DLD1 (cell line): ENCODE data around the gene KRT13.

Source experiments
- in situ Hi-C: cut with HindIII; loops from 2 replicates; pipeline ENCODE4 v1.10.0; 2017; ENCODE audit warnings: low sequenced_read_pairs

KRT13 gene

DNA sequence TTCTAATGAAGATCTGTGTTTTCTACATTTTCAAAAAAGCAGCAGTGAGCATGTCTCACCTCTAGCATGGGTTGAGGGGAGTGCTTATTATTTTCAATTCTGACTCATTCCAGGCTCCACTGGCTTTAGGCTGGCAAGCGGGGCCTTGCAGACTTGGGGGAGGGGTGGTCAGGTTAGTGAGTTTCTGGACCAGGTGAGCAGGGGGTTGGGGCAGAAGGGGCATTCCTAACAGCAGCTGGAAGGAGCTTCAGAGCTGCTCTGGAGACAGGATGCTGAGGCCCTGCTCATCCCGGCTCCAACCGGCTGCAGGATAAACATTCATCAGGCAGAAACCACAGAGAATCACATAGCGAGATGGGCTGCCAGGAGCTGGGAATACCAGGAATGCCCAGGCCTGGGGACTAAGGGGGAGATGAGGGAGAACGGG, 33.2 kb upstream of the KRT13 start:
- in situ Hi-C loops: no loop called here

DNA sequence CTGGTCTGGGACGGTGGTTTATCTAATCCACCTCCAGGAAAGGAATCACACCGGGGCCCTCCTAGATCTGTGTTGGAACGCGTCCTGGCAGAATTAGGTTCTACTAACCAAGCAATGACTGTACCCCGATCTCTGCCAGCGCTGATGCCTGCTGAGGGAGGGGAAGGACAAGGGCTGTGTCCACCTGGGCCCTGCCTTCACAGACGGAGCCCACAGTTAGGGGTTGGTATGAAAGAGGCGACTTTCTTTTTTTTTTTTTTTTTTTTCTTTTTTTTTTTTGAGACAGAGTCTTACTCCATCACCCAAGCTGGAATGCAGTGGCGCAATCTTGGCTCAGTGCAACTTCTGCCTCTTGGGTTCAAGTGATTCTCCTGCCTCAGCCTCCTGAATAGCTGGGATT, 32.6 kb upstream of the KRT13 start:
- in situ Hi-C loops: no loop called here

DNA sequence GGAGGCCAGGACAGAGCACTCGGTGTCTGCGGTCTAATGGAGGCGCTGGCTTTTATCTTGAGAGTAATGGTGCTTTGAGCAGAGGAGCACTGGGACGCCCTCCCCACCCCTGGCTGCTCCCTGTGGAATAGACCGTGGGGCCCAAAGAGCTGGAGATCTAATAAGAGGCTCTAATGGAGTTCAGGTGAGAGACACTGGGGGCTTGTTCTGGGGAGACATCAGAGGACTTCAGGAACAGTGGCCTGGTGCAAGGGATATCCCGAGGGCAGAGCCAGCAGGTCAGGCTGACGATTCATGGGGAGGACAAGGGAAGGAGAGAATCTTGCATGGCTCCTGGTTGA, 32.2 kb upstream of the KRT13 start:
- in situ Hi-C loops: no loop called here

DNA sequence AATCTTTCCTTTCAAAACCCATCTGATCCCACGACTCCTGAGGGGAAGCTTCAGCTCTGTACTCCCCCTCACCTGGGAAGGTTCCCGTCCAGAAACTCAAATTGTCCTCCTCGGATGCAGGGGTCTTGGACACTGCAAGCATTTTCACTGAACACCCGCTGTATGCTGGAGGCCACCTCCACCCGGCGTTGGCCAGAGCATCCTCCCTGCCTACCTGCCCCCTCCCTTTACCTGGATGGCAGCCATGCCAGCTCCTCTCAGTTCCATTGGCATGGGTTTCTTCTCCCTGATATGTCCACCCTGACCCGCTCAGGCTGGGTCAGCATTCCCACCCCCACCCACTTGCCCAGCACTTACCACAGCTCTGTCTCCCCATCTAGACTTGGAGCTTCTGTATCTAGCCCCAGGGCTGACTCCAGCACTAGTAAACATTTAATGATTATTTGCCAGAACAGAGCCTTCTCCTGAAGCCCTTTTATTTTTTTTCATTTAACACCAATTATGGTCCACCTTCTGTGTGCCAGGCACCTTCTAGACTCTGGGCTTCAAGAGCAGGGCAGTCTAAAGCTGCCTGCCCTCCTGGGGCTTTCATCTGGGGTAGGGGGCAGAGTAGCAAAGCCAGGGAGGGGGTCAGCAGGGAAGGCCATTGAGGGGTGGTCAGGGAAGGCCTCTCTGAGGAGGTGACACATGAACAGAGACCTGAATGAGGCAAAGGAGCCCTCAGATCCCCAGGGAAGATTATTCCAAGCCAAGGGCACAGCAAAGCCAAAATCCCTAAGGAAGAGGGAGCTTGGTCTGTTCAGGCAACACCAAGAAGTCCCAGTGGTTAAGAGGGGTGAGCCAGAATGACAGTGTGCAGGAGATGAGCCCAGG, 31.6 kb upstream of the KRT13 start:
- in situ Hi-C loops: no loop called here

DNA sequence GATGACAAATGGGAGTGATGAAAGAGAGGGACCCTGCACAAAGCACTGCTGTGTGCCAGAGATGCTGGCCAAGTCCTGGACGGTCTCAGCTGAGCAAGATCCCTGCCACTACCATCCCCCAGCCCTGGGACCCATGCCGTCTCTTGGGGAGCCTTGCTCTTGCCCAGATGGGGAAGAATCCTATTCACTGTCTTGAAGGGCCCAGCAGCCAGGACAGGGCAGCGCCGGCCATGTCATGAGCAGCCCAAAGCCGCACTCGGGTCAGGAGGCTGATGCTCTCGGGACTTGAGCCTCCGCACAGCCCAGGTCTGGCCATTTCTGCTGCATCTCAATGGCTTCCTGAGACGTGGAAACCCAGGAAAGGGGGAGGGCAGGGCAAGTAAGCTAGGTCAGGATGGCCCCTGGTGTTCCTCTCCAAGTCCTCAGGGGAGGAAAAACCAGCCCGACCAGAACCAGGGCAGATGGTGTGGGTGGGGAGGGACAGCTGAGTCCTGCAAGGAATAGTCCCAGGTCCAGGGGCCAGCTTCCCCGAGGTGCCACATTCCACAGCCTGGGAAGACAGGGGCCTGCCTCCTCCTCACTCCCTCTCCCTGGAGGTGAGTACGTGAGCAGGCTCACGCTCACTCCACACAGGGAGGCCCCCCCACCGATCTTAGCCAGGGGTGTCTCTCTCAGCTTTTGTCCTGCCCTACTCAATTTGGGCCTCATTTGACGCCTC, 30.5 kb upstream of the KRT13 start:
- in situ Hi-C loops: no loop called here

DNA sequence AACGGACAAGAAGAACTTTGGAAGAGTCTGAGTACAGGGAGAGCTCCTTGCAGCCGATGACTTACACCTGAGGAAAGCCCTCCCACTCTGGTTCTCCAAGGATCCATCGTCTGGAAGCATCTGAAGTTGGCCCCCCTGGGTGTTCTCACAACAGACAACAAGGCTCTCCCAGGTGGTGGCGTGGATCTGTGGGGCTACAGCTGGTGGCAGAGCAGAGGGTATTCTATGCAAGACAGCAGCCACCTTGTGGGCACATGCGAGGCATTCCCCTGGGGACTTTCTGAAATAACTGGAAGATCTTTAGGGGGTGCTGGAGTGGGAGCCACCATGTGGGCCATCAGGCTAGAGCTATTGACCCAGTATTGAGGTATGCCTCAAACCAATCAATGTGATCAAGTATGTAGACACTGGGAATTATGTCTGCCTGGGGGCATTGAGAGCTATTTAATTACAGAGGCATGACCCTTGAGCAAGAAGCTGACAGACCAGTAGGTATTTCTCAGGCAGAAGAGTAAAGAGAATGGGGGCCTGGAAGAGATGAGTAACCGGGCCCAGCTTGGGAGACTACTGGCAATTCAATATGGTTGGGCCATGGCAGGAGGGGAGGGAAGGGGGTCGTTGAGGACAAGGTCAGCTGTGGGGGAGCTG, 29.6 kb upstream of the KRT13 start:
- in situ Hi-C loops: no loop called here

DNA sequence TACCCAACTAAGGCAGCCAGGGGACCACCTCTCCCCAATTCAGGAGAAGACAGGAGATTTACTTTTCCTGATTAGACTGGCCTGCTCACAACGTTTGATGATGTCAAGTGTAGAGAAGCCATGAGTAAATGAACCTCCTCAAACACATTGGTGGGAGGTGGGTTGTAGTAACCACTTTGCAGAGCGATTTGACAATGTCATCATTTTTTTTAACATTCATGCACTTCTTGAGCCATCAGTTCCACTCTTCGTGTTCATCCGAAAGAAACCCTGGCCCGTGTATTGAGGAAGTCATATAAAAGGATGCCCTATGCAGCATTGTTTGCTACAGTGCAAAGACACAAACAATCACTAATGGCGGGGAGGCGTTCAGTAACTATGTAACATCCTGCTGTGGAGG, 28.2 kb upstream of the KRT13 start:
- in situ Hi-C loops: no loop called here

DNA sequence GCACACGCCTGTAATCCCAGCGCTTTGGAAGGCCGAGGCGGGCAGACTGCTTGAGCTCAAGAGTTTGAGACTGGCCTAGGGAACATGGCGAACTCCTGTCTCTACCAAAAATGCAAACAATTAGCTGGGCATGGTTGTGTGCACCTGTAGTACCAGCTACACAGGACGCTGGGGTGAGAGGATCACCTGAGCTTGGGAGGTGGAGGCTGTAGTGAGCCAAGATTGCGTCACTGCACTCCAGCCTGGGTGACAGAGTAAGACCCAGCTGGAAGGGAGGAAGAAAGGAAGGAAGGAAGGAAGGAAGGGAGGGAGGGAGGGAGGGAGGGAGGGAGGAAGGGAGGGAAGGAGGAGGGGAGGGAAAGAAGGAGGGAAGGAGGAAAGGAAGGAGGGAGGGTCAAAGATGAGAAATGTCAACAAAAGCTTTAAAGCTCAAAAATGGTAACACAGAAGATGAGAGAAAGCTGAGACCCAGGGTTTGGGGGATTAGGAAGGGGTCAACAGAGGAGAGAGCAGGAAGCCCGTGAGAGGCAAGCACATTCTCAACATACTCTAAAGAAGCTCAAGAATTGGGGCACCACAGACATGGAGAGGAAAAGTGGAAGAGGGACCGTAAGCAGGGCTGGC, 27.6 kb upstream of the KRT13 start:
- in situ Hi-C loops: no loop called here

DNA sequence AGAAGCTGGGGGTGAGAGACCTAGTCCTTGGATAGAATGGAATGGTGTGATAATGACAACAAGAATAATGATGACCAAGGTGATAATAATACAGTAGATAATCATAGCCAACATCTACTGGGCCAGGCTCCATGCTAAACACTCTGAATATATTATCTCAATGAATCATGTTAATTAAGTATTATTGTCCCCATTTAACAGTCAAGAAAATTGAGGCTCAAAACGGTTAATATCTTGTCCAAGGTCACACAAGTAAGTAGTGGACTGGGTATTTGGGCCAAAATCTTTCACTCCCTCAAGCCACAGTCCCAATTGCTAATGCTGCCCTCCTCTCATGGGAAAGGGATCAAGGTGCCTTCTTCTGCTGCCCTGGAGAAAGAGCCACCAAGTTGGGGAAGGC, 26.6 kb upstream of the KRT13 start:
- in situ Hi-C loops: no loop called here

DNA sequence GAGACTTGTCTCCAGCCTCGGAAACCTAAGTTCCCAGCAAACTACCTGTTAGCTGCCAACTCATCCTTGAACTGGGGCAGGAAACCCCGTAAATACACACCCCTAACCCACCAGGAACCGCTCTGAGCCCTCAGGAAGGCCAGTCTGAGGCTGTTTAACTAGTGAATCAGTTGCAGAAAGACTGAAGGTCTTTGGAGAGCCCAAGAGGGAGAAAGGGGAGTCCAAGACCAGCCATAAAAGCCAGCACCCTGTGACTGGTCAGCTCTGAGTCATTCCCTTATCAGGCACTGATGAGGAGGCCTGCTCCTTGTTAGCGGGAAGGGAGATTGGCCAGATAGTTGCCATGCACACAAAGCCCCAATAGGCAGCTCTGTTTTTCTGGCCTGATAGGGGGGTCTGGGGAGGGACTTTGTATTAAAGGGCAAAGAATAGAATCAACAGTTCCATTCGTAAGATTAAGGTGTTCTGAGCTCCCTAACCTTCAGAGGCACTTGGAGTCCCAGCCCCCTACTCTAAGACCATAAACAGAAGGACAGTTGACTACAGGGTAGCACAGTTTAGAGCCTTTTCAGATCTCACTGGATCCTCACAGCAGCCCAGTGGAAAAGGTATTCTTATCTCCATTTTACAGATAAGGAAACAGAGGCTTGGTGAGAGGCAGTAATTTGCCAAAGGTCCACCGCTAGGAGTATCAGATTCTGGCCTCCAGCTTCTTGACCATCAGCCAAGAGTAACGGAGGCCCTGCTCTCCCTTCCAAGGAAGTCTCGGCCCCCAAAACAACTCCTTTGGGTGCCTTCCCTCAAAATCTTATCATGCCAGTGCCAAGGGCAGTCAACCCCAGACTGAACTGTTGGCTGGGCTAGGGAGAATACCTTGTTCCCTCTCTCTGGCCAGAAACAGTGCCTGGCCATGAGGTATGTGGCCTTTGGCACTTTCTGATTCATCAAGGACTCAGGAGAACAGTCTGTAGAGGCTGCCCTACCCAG, 24.9 kb upstream of the KRT13 start:
- in situ Hi-C loops: no loop called here

DNA sequence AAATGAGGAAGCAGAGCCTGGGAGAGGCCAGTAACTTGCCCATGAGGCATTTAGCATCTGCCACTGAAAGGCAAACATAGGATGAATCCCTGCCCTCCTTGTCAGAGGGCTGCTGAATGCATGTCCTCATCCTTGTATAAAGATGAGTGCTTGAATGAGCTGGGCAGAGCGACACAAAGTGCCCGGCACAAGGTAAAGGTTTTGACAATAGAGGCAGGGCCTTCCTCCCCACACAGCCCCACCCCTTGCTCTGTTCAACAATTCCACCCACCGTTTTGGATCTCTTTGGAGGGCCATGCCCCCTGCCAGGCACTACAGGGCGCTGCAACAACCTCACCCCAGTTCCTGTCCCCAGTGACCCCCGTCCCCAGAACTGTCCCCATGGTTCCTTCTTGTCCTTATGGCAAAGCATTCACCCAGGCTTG, 24.1 kb upstream of the KRT13 start:
- in situ Hi-C loops: no loop called here

DNA sequence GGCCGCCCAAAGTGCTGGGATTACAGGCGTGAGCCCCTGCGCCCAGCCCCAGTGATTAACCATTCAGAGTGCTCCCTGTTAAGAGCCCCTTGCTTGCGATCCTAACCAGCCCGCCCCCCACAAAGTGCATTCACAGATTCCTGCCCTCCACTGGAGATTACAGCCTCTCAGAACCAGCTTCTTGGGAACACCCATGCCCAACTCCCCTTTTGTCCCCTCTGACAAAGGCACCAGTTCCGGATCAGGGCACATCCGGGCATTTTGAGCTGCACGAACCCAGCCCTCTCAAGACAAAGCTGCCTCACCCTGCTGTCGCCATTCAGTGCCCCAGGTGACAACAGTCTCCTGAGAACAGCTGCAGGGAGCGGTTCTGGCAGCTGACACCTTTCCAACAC, 23.5 kb upstream of the KRT13 start:
- in situ Hi-C loops: no loop called here

DNA sequence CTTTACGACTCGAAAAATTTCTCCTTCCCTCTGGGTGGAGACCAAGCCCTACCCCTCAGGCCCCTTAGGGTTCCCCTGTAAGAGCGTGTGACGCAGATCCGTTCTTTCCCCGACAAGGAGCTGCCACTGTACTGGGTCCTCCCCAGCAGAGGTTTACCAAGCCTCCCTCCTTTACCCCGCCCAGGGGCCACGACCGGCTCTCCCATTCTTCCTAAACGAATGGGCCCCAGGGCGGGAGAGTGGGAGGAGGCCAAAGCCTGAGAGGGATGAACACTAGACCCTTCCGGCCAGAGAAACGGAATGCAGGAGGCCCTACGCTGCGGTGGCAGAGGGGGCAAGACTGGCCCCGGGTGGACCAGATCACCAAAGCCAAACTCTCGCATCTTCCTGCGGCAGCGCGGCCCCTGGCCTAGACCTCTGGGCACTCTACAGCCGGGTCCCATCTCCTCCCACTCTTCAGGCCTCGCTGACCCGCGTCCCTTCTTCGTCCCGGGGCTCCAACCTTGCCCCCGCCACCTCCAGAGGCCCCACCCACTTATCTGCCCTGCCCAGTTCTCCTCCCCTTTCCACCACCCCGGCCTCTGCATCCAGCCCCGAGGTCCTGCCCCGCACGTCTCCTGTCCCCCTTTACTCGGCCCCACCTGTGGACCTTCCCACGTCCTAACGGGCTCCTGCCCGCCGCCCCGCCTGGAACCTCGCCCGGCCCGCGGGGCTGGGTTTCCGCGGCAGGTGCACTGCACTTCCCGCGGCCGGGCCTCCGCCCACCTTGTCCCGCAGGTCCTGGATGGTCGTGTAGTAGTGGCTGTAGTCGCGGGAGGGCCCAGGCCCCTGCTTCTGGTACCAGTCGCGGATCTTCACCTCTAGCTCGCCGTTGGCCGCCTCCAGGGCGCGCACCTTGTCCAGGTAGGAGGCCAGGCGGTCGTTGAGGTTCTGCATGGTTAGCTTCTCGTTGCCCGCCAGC, 21.9 kb upstream of the KRT13 start:
- in situ Hi-C loops: no loop called here

DNA sequence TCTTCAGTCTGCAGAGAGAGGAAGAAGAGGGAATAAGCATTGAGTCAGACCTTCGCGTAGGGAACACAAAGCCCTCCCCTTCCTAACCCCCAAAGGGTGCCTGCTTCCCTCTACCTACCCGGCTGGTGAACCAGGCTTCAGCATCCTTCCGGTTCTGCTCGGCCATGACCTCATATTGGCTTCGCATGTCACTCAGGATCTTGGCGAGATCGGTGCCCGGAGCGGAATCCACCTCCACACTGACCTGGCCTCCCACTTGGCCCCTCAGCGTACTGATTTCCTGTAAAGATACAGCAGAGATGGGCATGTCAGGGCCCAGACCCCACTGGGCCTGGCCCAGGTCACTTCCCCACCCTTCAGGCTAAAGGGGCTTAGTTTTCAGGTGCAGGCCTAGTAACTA, 18.8 kb upstream of the KRT13 start:
- in situ Hi-C loops: no loop called here

DNA sequence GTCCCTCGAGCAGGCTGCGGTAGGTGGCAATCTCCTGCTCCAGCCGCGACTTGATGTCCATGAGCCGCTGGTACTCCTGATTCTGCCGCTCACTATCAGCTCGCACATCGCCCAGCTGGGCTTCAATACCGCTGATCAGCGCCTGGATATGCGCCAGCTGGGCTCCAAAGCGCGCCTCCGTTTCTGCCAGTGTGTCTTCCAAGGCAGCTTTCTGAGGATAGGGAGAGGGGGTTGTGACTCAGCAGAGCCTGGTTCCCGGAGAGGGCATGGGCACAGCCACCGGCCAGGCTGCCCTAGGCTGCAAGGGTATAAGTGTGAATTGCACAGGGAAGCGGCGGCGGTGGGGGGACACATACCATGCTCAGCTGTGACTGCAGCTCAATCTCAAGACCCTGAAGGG, 18.4 kb upstream of the KRT13 start:
- in situ Hi-C loops: no loop called here

DNA sequence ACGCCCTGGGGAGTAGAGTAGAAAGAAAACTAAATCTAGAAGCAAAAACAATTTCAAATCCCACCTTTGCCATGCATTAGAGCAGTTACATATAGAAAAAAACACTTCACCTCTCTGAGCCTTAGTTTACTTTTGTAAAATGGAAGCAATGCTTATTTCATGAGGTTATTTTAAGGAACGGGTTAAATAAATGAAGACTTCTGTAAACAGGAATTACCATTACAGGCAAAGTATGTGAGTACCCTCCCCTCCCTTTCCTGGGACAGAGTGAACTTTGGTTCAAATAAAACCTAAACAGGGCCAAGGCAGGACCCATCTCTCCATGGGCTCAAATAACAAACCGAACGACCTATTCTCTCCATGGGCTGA, 17.8 kb upstream of the KRT13 start:
- in situ Hi-C loops: no loop called here

DNA sequence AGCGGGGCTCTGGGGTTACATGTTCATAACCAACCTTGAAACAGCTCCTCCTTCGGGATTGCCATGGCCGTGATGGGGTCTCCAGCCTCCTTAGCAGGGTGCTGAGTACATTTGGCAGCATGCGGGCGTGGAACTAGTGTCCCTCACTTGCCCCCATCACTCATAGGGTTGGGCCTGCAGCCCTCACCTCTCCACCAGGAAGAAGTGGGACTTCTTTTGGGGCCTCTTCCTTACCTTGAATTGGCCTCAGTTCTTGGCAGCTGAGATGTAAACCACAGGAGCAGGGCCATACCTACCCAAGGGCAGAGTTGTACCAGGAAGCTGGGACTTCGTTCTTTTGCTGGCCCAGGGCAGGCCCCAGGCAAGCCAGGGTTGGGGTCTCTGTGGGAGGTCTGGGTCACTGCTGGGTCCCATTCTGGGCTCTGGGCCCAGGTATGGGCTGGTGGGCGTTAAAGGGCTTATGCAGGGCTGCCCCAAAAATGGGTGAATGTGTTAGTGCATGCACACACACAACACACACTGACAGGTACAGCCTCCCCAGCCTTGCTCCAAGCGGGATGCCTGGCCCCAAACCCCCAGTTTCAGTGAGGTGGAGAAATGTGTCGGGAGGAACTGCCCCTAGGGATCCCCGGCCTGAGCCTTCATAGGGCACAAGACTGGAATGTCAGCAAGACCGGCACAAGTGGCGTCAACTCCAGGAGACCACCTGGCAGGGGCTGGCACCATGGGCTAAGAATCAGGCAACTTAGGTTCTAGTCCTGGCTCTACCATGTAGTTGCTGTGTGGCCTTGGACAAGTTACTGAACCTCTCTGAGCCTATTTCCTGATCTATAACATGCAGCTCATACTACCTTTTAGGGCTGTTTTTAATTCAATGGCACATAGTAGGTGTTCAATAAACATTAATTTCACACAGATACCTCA, 17.2 kb upstream of the KRT13 start:
- in situ Hi-C loops: no loop called here

DNA sequence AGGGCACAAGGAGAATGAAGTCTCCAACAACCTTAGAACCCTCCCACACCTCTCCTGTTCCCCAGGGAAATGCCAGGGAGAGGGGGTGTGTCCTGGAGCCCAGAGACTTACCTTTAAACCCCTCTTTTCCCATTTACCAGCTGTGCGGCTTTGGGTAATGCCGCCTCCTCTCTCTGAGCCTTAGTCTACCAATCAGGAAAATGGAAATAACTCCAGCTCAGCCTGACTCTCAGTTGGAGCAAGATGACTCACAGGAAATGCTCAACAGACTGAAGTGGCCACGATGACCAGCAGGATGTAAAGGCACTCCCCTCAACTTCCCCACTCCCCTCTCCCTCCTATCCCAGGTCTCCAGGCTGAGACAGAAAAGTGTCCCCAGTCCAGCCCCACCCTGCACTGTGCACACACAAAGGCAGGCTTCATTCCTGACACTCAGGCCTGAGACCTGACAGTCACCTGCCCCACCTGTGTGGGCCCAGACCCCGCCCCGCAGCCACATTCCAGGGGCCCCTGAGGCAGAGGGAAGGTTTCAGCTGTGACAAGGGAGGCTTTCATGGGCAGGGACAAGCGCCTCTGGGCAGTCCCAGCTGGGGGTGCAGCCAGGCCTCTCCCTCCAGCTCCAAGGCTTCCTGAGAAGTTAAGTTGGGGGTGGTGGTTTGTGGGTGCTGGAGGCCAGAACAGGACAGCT, 16.3 kb upstream of the KRT13 start:
- in situ Hi-C loops: no loop called here
